HG02943 (cell line): ENCODE results near the gene AMOTL1.
"Not testable (repeated sequence)": the region's sequence is repeated elsewhere in the genome, so short reads cannot be mapped to it uniquely, and the experiment has no call there.

Experiments used
- ATAC-seq: cut with Tn5 transposase; IDR thresholded peaks from one replicate; pipeline ENCODE4 v1.9.1; 2021; ENCODE audit warnings: mild to moderate bottlenecking, low read depth, moderate library complexity; ENCODE audit not compliant: unreplicated experiment

AMOTL1 gene

DNA sequence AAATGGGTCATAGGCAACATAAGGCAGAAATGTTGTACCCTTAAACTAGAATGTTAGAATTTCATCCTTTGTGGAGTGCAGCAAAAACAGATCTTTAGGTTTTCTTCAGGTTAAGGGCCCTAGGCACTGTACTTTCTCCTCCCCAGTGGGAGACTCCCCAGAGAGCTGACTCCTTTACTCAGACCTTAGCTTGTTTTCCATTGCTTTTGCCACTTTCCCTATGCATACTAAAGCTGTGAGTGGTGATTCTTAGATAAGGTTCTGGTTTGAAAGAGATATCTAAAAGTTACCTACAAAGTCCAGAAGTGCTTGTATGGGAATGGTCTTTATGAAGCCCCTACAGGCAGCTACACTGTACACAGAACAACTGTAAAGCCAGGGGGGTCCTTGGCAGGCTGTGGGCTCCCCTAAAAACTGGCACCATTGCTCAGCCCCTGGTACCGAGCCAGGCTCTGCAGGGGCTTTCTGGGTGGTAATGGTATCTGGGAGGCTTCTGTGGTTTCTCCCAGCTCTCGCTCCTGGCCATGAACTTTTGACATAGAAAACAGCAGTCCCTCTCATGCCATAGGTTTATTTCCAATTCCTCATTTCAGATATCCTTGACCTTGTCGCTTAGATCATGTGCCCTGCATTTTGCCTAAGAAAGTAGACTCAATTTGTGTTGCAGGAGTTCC lies 23.2 kb downstream of the AMOTL1 start:
- ATAC-seq = no peak

DNA sequence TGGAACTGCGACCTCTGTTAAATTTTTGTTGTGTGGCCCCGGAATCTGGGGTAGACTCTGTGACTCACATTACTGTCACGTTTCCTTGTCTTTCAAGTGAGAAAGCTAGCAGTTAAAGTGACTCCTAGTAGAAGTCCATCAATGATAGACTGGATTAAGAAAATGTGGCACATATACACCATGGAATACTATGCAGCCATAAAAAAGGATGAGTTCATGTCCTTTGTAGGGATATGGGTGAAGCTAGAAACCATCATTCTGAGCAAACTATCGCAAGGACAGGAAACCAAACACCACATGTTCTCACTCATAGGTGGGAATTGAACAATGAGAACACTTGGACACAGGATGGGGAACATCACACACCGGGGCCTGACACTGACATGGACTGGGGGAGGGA lies 23.8 kb downstream of the AMOTL1 start:
- ATAC-seq = not testable (repeated sequence)

DNA sequence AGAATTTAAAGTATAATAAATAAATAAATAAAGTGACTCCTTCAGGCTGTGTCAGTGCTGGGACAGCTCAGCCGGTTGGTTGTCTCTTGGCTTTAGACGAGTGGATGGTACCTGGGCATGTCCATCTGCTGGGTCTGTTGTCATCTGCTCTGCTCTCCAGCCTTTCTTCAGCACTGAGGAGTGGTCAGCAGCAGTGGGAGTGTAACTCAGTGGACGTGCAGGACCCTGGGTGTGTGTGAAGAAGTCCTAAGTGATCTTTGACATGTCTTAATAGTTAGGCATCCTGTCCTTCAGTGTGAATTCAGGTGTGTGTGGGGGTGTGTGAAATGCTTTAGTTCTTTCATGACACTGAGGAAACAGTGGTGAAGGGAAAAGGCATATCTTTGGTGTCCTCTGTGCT lies 24.3 kb downstream of the AMOTL1 start:
- ATAC-seq = no peak

DNA sequence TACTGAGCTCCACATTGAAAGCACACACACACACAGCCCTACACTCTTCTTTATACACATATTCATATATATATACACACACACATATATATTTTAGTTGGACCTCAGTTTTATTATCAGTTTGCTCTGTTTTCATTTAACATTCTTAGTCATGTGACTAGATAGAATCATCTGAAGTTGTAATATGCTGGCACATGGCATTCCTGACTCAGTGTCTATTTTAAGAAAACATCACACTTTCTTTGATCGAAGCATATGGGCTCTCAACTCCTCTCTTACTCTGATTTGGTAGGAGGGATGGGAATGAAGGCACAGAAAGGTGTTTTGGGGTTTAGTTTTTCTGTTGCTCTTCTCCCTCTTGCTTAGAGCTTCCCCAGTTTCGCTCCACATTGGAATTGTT lies 24.8 kb downstream of the AMOTL1 start:
- ATAC-seq = no peak

DNA sequence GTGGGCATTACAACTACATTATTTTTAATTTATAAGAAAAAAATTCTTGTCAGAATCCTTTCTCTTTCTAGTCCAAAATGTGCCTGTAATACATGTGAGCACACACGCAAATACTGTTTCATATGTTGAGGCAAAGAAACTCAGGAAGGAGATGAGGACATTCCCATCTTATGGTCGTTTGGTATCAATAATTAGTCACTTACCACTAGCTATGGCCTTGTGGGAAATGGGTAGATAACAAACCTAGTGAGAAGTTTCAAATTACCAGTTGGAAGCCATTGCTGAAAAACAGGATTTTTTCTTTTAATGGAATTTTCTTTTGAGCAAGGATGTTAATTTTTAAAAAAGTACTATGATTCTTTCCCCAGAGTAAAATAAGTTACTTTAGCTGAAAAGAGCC lies 25.7 kb downstream of the AMOTL1 start:
- no peak for ATAC-seq

DNA sequence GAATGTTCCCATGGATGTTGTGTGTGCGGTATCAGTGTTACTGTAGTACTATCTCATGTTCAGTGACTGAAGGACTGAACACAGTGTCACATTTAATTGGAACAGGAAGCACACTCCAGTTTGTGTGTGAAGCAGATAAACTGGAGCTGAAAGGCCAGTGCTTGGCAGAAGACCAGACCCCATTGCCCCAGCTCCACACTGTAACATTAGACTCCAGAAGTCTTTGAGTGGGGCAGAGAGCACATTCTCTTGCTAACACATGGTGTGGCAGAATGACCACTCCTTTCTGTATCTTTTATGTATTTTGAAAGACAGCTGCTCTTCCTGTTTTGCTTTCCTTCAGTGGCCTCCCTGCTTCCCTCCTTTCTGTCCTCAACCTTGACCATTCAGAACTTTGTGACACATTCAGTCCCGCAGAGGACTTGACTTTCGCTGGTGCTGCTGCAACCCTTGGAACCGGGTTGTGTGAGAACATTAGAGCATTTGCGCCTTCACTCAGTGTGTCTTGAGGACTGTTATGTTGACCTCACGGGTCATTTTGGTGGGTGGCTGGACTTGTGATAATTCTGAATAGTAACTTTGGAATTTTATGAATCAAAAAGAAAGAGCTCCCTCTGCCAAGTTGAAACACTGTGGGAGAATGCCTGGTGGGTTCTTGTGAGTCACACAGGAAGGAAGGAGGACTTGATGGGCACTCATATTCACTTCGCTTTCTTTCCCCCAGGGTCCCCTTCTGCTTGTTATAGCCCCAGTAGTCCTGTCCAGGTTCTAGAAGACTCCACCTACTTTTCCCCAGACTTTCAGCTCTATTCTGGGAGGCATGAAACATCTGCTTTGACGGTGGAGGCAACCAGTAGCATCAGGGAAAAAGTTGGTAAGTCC lies 26.4 kb downstream of the AMOTL1 start:
- no peak for ATAC-seq

DNA sequence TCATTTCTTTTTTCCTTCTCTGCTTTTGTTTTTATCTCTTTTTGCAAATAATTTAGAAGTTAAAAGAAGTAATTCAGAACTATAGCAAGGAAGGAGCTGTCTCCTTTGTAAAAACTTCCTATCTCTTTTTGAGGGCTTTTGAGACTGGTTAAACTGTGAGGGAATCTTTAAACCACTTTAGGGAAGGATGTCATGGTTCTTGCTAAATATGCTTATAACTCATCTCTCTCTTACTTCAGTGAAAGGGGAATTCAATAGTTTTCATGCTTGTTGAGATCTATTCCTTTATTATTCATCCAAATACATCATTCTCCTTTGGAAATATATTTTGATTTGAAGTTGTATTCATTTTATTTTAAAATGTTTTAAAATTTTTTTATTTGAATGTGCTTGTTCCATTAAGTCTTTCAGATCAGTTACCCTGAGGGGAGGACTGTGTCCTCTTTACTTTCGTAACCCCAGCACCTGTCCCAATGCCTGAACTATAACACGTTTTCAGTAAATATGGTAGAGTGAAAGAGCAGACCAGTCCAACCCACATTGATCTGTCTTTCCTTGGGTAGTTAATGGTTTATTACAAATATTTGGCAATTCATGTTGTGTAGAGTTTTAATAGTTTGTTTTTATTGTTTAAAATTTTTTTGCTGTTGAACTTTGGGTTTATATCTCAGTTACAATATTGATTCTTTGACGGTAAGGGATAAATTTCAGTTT lies 27.5 kb downstream of the AMOTL1 start:
- ATAC-seq = no peak

DNA sequence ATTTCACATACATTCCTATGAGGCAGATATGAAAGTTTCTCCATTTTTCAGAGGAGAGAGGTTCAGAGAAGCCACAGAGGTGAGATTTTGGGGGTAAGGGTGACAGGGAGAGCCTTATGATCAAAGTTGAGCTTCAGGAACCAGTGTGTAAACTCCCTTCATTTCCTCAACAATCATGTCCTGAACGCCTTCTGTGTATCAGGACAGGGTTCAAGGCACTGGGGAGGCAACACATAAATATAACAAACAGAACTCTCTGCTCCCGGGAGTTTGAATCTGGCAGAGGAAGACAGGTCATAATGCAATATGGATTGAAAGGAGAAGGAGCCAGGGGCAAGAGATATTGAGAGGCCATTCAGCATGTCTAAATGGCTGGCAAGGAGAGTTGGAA lies 28.0 kb downstream of the AMOTL1 start:
- no peak for ATAC-seq

DNA sequence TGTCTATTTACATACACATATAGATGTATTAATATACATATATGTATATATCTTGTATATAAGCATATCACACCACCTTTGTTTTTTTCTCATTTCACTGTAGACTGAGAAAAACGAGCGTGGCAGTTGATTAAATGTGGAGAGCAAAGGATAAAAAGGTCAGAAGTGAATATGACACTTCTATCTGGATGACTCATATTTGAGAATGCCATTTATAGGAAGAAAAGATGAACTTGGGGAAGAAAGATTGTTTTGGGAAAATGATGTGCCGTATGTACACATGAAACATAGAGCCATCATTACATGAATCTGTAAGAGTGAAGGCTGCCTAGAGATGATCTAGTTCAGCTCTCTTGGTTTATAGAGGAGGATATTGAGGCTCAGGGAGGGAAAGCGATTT lies 28.7 kb downstream of the AMOTL1 start:
- no peak for ATAC-seq

DNA sequence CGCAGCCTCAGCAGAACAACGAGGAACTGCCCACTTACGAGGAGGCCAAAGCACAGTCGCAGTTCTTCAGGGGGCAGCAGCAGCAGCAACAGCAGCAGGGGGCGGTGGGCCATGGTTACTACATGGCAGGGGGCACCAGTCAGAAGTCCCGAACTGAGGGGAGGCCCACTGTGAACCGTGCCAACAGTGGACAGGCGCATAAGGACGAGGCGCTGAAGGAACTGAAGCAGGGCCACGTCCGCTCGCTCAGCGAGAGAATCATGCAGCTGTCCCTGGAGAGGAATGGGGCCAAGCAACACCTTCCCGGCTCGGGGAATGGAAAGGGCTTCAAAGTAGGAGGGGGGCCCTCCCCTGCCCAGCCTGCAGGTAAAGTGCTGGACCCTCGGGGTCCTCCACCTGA lies 31.6 kb downstream of the AMOTL1 start:
- no peak for ATAC-seq

DNA sequence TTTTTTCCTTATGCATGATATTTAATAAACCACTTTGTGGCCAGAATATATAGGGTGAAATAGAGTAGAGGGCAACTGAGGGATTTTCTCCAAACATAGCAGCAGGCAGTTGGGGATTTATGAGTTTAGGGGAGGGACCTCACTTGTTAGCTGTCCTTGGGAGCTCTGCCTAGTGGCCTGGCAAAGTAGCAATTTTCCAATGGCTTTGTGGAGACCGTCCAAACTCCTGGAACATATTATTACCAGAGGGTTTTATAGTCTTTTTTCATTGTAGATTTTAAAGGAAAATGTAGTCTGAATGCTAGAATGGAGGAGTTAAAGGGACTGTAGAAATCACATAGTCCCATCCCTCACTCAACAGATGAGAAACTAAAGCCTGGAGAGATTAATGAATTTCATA lies 32.3 kb downstream of the AMOTL1 start:
- no peak for ATAC-seq

DNA sequence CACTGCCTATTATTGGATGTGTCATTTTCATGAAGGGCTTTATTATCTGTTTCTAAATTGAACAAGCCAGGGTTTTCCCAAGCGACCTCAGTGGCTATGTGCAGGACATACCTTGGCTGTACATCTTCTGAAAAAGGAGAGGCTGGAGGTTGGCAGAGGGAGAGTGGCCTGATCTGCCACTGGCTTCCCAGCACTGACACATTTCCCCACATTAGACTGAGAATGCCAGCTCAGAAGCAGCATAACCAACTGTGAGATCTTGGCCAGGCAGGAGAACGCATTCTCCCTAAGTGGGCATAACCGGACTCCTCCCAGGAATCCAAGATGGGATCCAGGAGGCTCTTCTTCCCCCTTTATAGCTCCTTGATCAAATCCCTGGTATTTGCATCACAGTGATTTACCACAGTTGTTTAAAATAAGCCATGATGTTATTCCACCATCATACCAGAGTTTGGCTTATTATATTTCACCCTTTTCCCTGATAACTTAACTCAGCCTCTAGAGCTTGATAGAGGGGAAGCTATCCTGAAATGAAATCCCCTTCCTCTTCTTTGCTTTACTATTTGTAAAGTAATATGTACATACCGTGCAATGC lies 33.8 kb downstream of the AMOTL1 start:
- ATAC-seq = no peak

DNA sequence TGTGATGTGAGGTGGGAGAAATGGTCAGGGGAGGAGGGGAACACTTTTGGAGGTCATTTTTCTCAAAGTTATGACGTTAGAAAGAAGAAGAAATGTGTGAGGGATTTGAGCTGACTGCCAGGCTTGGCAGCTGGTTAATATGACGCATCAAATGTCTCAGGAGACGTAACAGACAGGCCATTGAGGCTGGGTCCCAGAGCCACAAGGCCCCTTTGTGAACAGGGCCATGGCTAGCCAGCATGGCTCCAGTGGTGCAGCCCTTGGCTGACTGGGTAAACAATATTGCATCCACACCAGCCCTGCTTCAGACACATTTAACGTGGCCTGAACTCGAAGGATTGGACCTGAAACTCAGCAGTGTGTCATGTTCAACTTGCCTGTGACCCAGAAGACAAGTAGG lies 34.3 kb downstream of the AMOTL1 start:
- no peak for ATAC-seq

DNA sequence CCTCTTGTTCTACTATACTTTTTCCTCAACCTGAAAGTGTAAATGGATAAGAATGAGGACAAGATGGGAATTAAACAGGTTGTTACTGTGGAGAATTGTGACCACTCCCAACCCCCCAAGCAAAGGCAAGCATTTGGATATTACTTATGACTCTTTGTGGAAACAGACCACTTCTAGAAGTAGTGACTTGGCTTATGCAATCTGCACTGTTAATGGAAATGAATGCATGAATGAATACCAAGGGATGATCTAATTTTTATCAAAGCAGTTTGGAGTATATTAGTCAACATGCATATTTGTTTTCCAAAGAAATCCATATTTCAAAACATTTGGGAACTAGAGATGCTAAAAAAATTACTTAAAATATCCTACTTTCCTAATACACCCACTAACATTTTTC lies 35.3 kb downstream of the AMOTL1 start:
- no peak for ATAC-seq

DNA sequence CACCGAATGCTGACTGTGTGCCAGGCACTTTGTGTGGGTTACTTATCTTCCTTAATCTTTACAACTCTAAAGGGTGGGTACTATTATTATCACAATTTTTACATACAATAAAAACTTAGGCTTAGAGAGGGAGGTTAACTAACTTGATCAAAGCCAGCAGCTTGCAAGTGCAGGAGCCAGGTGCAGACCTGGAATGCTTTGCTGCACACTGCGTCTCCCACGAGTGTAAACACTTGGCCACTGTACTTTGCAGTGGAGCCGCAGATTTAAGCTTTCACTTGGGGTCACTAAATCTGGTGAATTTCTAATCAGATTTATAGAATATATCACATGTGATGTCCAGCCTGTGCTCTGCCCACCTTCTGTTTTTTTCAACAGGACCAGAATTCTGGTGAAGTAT lies 36.7 kb downstream of the AMOTL1 start:
- no peak for ATAC-seq

DNA sequence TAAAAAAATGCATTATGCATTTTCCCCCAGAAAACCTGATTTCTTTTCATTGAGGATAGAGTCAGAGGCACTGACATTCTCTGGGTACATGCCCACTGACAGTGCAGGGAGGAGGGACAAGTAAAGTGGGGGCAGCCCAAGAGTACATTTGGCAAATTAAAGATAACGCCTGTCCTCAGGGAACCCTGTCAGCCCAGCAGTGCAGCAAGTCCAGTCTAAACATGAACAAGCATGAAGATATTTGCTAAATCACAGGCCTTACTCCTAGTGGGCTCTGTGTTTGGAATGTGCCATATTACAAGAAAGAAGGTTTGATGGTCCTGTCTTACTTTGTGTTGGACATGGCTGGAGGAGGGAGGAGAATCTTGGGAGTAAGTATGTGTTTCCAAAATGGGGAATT lies 37.9 kb downstream of the AMOTL1 start:
- ATAC-seq = no peak

DNA sequence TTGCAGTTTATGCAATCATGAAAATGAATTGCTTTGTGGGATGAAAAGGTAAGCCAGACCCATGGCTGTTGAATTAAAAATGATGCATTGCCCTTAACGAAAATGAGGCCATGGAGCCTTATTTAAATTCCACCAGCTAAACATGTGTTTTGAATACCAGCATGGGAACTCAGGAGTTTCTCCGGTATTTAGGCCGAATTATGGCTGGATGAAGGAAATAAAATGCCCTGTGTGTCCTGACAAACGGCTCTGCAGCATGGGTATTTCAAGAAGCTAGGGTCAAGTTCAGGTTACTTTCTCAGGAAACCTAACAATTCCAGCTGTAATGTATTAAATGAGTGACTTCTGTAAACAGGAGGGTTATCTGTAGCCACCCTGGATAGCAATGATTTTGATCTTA lies 38.3 kb downstream of the AMOTL1 start:
- ATAC-seq = no peak

DNA sequence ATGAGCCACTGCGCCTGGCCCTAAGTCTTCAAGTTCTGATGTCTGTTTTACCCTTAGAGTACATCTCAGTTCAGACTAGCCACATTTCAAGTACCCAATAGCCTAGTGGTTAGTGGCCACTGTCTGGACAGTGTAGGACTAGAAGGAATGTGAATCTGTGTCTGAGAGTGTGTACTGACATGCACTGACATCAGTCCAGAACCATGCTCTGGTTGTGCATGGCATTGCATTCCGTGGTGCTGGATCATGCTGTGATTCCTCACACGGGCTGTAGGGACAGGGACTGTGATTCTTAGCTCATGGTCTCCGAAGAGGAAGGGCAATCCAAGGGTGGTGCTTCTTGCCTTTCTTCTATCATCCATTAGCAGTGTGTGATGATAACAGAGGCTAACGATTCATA lies 41.1 kb downstream of the AMOTL1 start:
- no peak for ATAC-seq

DNA sequence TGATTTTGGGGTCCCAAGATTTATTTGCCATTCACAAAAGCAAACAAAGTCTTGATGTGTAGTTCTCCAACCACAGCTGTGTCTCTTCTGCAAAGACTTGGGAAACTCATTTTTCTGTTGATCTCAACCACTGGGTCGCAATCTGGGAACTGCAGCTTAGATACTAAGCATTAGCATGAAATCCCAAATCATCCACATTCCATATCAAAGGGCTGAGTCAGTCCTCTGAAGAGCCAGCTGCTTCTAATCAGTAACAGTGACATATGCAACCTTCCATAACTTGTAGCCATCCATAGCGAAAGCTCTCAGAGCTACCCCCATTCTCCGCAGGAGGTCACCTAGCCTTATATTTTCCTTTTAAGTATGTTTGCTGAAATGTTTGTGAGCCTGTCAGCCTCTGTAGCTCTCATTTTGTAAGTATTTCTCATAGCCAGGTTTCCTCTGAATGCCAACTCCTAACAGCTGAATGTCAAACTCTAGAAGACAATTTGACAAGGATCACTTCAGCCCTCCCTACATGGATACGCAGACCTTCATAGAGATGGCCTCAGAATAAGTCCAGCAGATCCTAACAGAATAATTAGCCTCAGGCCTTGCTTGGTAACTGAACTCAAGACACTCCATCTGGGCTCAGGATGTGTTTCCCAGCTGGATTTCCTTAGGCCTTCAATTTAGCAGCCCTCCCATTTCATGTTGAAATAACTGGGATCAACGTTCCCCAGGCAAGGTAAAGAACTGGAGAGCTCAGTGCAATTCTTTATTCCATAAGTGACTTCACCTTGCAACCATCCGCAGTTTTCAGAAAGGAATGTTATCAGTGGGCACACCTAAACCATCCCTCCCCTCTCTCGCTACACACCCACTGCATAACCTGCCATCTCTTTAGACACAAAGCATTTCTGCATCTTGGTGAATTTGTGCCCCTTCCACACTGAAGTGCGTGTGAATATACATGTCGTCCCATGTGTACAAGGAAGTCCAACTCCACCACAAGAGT lies 44.9 kb downstream of the AMOTL1 start:
- not testable (repeated sequence) for ATAC-seq
